ENCODE results near the gene TBL1X.

The TBL1X gene

DNA sequence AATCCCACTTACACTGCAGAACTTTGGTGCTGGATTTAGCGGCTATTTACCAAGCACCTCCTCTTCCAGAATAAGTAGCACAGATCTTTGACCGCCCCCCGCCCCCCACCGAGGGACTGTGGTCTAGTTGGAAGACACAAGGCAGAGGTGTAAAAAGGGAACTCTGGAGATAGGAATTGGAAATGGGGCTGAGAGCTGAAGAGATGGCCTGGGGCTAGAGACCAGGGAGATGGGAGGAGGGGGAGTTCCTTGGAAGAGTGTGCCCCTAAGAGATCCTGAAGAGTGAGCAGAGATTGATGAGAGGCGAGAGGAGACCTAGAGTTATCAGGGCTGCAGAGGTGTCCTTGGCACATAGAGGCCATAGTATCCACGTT lies 55.3 kb downstream of the TBL1X start:
- TF ChIP-seq, protein P1, sequence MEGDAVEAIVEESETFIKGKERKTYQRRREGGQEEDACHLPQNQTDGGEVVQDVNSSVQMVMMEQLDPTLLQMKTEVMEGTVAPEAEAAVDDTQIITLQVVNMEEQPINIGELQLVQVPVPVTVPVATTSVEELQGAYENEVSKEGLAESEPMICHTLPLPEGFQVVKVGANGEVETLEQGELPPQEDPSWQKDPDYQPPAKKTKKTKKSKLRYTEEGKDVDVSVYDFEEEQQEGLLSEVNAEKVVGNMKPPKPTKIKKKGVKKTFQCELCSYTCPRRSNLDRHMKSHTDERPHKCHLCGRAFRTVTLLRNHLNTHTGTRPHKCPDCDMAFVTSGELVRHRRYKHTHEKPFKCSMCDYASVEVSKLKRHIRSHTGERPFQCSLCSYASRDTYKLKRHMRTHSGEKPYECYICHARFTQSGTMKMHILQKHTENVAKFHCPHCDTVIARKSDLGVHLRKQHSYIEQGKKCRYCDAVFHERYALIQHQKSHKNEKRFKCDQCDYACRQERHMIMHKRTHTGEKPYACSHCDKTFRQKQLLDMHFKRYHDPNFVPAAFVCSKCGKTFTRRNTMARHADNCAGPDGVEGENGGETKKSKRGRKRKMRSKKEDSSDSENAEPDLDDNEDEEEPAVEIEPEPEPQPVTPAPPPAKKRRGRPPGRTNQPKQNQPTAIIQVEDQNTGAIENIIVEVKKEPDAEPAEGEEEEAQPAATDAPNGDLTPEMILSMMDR (conservative IDR thresholded peaks at IDR 0.05; ENCODE audit: low read length): no peak
- no peak for DNase-seq (ENCODE audit: low read depth)
- H3K4me3 ChIP-seq (ENCODE audit: low read length): no peak overlapping the region

DNA sequence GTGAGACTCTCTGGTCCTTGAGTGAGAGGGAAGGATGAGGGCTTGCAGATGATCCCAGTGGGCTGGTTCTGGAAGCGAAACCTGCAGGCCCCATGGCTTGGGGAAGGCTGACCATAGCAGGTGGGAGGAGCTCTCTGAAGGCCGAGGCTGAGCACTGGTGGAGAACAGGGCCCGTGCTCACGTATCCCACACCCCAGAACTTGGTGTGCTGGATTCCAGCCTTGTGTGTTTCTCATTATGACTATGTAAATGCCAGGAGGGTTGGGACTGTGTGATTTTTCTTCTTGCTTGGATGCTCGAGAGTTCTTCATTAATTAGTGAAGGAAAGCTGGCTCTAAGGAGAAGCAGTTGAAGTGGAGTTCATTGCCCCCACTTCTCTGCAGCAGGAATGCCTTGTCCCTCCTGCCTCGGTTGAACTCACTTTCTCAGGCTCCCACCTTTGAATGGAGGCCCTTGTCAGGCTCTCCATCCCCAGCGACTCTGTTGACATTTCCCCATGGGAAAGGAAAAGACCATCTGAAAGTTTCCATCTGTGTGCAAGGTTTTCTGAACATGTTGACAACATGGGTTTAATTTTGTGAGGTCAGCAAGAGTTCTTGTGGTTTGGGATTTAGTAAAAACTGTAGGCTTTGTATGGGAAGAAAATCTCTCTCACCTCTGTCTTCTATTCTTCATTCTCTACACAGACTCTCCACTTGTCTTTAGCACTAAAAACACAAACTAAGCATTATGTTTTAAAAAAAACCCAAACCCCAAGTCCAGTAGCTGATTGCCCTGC lies 57.7 kb downstream of the TBL1X start:
- H3K4me3 ChIP-seq (ENCODE audit: low read length): no peak overlapping the region
- TF ChIP-seq, protein P1 (conservative IDR thresholded peaks at IDR 0.05; ENCODE audit: low read length): no peak
- peak; percentile 58 for DNase-seq (ENCODE audit: low read depth)

DNA sequence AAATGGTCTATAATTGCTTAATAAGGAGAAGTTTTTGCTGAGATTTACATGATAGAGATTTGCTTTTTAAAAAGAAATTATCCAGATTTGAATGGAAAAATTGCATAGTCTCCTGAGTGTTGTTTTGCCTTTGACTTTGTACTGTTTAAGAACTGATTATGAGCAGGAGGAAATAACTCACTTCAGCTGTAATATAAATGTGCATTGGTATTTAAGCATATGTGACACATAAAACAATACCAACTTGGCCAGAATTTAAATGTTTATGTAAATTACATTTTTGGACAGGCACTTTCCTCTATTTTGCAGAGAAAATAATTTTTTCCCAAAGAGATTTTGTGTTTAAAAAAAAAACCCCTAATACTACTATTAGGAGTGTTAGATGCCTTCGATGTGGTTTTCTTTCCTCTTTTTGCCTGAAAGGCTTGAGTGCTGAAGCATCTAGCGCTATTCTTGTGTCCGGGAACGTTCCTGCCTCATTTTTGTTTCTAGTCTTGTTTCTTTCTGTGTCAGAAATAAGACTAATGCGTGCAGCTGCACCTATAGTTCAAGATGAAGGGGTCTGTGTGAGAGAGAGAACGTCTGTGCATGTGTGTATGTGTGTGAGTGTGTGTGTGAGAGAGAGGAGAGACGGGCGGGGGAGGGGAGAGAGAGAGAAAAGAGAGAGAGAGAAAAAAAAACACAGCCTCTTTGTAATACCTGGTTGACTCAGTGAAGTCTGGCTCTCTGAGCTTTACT lies 60.8 kb downstream of the TBL1X start:
- DNase-seq (ENCODE audit: low read depth): no peak
- TF ChIP-seq, protein P1 (conservative IDR thresholded peaks at IDR 0.05; ENCODE audit: low read length): no peak
- no peak overlapping the region for H3K4me3 ChIP-seq (ENCODE audit: low read length)

DNA sequence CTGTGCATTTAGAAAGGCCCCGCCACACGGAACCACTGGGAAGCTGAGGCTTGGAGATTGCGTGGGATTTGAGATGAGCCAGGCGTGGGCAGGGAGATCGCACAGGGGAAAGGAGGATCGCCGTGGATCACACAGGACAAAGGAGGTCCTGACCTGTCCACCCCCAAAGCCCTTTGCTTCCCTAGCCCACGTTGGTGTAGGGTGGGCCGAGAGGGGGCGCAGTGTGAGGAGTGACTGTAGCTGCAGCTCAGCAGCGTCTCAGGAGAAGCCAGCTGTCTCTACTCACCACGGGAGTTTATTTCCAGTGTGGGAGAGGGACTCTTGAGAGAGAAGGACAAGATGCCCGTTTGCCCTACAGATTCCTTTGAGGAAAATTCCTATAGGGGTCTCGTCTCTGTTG lies 62.1 kb downstream of the TBL1X start:
- no peak overlapping the region for H3K4me3 ChIP-seq (ENCODE audit: low read length)
- TF ChIP-seq, protein P1 (conservative IDR thresholded peaks at IDR 0.05; ENCODE audit: low read length): no peak
- DNase-seq (ENCODE audit: low read depth): no peak

DNA sequence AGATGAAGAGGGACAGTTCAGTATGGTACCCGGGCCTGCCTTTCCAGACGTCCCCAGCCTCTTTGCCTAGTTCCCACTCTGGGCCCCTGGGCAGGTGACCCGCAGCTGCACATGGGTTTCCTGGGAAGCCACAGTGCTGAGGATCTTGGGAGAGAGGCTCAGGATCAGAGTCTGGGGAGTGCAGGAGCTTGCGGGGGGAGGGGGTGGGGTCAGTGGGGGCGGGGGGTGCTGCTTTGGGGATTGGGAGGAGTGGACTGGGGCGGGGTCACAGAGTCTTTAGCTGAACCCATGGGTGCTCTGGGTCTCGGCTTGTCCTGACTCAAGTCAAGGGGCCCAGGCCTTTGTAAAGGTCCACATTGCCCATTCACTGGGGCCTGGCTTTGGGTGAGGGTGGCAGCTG lies 63.6 kb downstream of the TBL1X start:
- H3K4me3 ChIP-seq (ENCODE audit: low read length): no peak overlapping the region
- no peak for DNase-seq (ENCODE audit: low read depth)
- TF ChIP-seq, protein P1 (conservative IDR thresholded peaks at IDR 0.05; ENCODE audit: low read length): no peak

DNA sequence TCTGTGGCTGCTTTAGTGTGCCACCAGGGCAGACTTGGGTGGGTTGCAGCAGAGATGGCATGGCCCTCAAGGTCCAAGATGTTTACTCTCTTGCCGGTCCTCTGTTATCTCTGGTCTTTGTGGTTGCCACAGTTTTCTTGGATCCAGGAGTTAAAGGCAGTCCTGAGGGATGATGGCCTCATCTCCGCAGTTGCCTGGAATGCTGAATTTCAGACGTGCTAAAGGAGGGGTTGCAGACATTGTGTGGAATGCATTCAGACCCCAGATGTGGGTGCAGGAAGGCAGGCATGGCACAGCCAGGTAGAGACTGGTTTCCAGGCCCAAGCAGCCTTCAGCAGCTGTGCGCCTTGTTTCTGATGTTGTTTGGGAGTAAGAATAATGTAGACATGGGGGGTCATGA lies 64.4 kb downstream of the TBL1X start:
- DNase-seq (ENCODE audit: low read depth): no peak
- TF ChIP-seq, protein P1 (conservative IDR thresholded peaks at IDR 0.05; ENCODE audit: low read length): no peak
- no peak overlapping the region for H3K4me3 ChIP-seq (ENCODE audit: low read length)

DNA sequence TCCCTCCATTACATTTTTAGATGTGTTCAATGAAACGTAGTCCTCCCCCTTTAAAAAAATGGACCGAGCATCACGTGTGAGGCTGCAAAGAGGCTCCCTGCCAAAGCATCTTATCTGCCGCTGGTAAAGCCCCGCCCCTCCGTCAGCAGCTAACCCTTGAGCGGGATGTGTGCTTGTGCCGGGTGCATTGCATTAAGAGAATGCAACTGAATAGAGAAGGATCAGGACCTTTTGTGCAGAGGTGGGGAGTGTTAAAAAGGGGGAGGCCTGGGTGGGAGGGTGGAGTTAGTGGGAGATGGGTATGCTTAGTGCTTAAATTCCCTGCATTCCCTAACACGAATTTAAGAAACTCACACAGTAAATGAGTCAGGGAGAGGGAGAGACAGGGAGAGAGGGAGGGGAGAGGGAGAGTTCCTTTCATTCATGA lies 66.0 kb downstream of the TBL1X start:
- TF ChIP-seq, protein P1 (conservative IDR thresholded peaks at IDR 0.05; ENCODE audit: low read length): no peak
- peak; percentile 92 for DNase-seq (ENCODE audit: low read depth)
- H3K4me3 ChIP-seq (ENCODE audit: low read length): no peak overlapping the region; the same call in 1 of the 2 replicates
